Stimulated activated naive CD4-positive, alpha-beta T cell treated with Interleukin-2 at 50 U/mL for 16 hours (primary cell): ENCODE results near the gene PCNX2.

Experiments used
- DNase-seq: peaks from one replicate; lab custom pipeline; 2025; lab: John Stamatoyannopoulos, UW

PCNX2 gene

GRCh38 chr1:233295237-233295974, at the start of gene PCNX2:
Gene PCNX2 (minus strand): TSS chr1:233295725. CDS start chr1:233295478, 247 bp downstream.
- peak; percentile 66 for DNase-seq

GRCh38 chr1:233343262-233343661, 47.7 kb upstream of the PCNX2 start:
- DNase-seq: no peak

GRCh38 chr1:233342086-233342485, 46.6 kb upstream of the PCNX2 start:
- DNase-seq: no peak

- no peak for DNase-seq
Observed at GRCh38 chr1:233340966-233341516, 45.5 kb upstream of the PCNX2 start.

GRCh38 chr1:233340031-233340555, 44.6 kb upstream of the PCNX2 start:
- DNase-seq: no peak

- no peak for DNase-seq
Observed at GRCh38 chr1:233338102-233338501, 42.6 kb upstream of the PCNX2 start.

GRCh38 chr1:233337505-233337904, 42.0 kb upstream of the PCNX2 start:
- no peak for DNase-seq

- DNase-seq: no peak
Observed at GRCh38 chr1:233336554-233337456, 41.3 kb upstream of the PCNX2 start.

- no peak for DNase-seq
Observed at GRCh38 chr1:233334092-233334491, 38.6 kb upstream of the PCNX2 start.

GRCh38 chr1:233333086-233333485, 37.6 kb upstream of the PCNX2 start:
- DNase-seq: no peak

GRCh38 chr1:233331676-233332519, 36.4 kb upstream of the PCNX2 start:
- no peak for DNase-seq

- DNase-seq: peak; percentile 15
Observed at GRCh38 chr1:233328142-233328921, 32.8 kb upstream of the PCNX2 start.

- DNase-seq: no peak
Observed at GRCh38 chr1:233327651-233328141, 32.2 kb upstream of the PCNX2 start, which contains the start of gene MAP3K21. Gene MAP3K21 (plus strand): TSS chr1:233327724. CDS start chr1:233328029, 305 bp downstream.

GRCh38 chr1:233326811-233327650, 31.5 kb upstream of the PCNX2 start:
- peak; percentile 89 for DNase-seq

- no peak for DNase-seq
Observed at GRCh38 chr1:233326319-233326718, 30.8 kb upstream of the PCNX2 start.

GRCh38 chr1:233323718-233324117, 28.2 kb upstream of the PCNX2 start:
- no peak for DNase-seq

GRCh38 chr1:233320023-233320422, 24.5 kb upstream of the PCNX2 start:
- DNase-seq: no peak

GRCh38 chr1:233319272-233319671, 23.7 kb upstream of the PCNX2 start:
- no peak for DNase-seq

GRCh38 chr1:233316473-233316872, 20.9 kb upstream of the PCNX2 start:
- no peak for DNase-seq
